Spinal cord (tissue), 10 donors: Measurements from ENCODE around the gene VPS37B. TPM values are rescaled to one million over a fixed set of nuclear protein-coding genes. Genes with fewer than 3 reads are reported as not detected.
A peak's percentile ranks its signal among the peaks of the same experiment; 100 is the strongest.

Experiments used
- DNase-seq, 6 donors: peaks; one replicate each; pipeline versions ENCODE4 v3.0.0 to v3.0.0-alpha.2; 2013 to 2015; ENCODE audit warnings: low spot score in 6 of 6, low read depth in 4 of 6
- H3K27ac ChIP-seq: one replicate; pipeline ENCODE4 v1.5.1; 2013; ENCODE audit warnings: low read depth, low read length, control low read depth
- H3K27me3 ChIP-seq: one replicate; pipeline ENCODE4 v1.6.1; 2013; ENCODE audit warnings: low read length; ENCODE audit not compliant: control insufficient read depth, insufficient read depth
- H3K36me3 ChIP-seq: one replicate; pipeline ENCODE4 v1.6.1; 2013; ENCODE audit warnings: low read length; ENCODE audit not compliant: control insufficient read depth, insufficient read depth
- H3K4me1 ChIP-seq: one replicate; pipeline ENCODE4 v1.6.1; 2013; ENCODE audit warnings: low read length; ENCODE audit not compliant: control insufficient read depth, insufficient read depth
- H3K4me3 ChIP-seq: one replicate; pipeline ENCODE4 v1.5.1; 2013; ENCODE audit warnings: low read depth, low read length, control low read depth
- H3K9me3 ChIP-seq: one replicate; pipeline ENCODE4 v1.6.1; 2013; ENCODE audit warnings: low read length; ENCODE audit not compliant: control insufficient read depth, insufficient read depth
- WGBS: methylation state at CpG from one replicate; pipeline ENCODE4 v1.1.5; 2013; ENCODE audit warnings: missing lambda C conversion rate; ENCODE audit not compliant: insufficient coverage; 5-methylcytosine and 5-hydroxymethylcytosine counted together
- polyA plus RNA-seq, 2 donors: library from polyadenylated mRNA; unstranded; fragments of 120-200 nt; gene quantifications; one replicate each; pipeline ENCODE4 v1.2.1, GENCODE V29; 2013; ENCODE audit not compliant: insufficient read length in 2 of 2
- total RNA-seq, 2 donors: library from RNA; depleted of rRNA in 1 of 2; stranded (reverse); fragments of 120-200 nt in 1 of 2; fragments of >200 nt in 1 of 2; gene quantifications; one replicate each; pipeline versions ENCODE4 v1.2.3 to v1.2.4, GENCODE V29; 2013 to 2014
- donor health status: healthy.

The VPS37B gene
- total and polyA plus RNA-seq, 4 donors, result 13.7 to 43.2 (median 32.0) TPM

DNA sequence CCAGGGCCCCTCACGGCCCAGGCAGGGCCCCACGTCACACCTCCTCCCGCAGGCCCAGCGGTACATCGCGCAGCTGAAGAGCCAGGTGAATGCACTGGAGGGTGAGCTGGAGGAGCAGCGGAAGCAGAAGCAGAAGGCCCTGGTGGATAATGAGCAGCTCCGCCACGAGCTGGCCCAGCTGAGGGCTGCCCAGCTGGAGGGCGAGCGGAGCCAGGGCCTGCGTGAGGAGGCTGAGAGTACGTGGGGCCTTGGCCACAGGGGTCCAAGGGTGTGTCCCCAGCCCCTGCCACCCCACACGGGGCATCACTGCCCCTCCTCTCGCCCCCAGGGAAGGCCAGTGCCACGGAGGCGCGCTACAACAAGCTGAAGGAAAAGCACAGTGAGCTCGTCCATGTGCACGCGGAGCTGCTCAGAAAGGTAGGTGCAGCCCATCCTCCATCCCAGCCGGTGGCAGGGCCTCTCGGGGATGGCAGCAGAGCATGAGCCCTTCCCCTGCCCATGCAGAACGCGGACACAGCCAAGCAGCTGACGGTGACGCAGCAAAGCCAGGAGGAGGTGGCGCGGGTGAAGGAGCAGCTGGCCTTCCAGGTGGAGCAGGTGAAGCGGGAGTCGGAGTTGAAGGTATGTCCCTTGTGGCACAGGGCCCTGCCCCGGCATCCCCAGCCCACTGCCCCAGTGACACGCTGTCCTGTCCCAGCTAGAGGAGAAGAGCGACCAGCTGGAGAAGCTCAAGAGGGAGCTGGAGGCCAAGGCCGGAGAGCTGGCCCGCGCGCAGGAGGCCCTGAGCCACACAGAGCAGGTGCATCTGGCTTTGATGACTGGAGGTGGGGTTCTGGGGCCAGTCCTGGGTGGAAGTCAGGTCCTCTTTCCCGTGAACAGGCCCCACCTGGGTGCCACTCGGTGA, 39.7 kb downstream of the VPS37B start:
- DNase-seq, result no peak
- Histone ChIP-seq H3K9me3 (no peaks in the 10 kb centered on the region), H3K4me1 (peaks cover 40% of the 10 kb centered on the region), H3K4me3 (no peak overlapping the region), H3K36me3 (peaks cover 89% of the 10 kb centered on the region), H3K27ac (no peak overlapping the region), H3K27me3 (no peaks in the 10 kb centered on the region)
- WGBS, result 89% methylated on average over 38 of the region's 40 CpGs

DNA sequence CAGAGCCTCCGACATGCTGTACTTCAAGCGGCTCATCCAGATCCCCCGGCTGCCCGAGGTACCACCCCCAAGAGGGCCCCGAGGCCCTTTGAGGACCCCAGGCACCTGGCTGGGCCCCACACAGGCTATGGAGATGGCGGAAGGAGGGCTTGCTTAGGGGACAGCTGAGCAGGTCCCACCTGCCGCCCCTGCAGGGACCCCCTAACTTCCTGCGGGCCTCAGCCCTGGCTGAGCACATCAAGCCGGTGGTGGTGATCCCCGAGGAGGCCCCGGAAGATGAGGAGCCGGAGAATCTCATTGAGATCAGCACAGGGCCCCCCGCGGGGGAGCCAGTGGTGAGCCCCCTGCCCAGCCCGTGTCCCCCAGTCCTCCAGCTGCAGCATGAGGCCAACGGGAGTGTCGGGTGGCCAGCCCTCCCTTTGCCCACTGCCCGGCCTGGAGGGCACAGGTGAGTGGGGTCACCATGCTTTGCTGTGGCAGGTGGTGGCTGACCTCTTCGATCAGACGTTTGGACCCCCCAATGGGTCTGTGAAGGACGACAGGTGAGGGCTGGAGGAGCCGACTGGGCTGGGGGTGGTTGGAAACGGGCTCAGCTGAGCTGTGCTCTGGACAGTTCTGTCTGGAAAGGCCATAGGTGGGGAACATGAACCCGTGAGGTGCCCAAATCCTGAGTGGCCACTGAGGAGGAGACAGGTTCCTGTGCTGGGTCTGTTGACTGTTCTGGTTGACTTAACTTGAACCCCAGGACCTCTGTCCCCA, 40.7 kb downstream of the VPS37B start:
- H3K4me3 ChIP-seq, result no peak overlapping the region
- 92% methylated on average over 24 of the region's 24 CpGs for WGBS
- no peak for DNase-seq
- peaks cover 36% of the 10 kb centered on the region for H3K4me1 ChIP-seq
- H3K27me3 ChIP-seq, result no peaks in the 10 kb centered on the region
- H3K9me3 ChIP-seq, result no peaks in the 10 kb centered on the region
- peaks cover 86% of the 10 kb centered on the region for H3K36me3 ChIP-seq
- no peak overlapping the region for H3K27ac ChIP-seq

GRCh38 chr12:122854554-122854953, 41.4 kb downstream of the VPS37B start:
- Histone ChIP-seq H3K4me3 (no peak overlapping the region), H3K4me1 (peaks cover 38% of the 10 kb centered on the region), H3K36me3 (peaks cover 84% of the 10 kb centered on the region), H3K27ac (no peak overlapping the region), H3K9me3 (no peaks in the 10 kb centered on the region), H3K27me3 (no peaks in the 10 kb centered on the region)
- 88% methylated on average over 13 of the region's 17 CpGs for WGBS
- no peak for DNase-seq

DNA sequence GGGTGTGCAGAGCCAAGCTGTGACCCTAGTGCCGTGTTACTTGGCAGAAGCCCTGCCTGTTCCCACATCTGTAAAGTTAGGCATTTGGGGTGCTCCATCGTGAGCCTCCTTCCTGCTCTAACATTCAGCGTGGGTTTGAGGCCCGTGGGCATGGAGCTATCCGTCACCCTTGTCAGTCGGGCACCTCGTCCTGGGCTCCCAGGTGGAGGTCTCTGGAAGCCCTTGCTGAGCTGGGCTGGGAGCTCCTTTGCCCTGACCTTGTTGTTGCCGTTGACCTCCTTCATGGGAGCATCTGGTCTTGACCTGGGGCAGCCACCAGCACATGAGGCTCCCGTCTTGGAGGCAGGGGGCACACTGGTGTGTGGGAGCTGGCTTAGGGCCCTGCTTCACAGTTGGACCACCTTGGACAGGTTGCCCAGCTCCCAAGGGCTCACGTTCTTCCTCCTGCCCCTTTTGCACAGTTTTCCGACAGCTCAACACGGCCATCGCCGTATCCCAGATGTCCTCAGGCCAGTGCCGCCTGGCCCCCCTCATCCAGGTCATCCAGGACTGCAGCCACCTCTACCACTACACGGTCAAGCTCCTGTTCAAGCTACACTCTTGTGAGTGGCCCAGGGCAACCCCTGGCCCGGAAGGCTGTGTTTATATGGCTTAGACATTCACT, 42.2 kb downstream of the VPS37B start:
- no peak overlapping the region for H3K27ac ChIP-seq
- 87% methylated on average over 16 of the region's 17 CpGs for WGBS
- no peak for DNase-seq
- H3K9me3 ChIP-seq, result no peaks in the 10 kb centered on the region
- peaks cover 46% of the 10 kb centered on the region for H3K4me1 ChIP-seq
- peaks cover 84% of the 10 kb centered on the region for H3K36me3 ChIP-seq
- no peaks in the 10 kb centered on the region for H3K27me3 ChIP-seq
- H3K4me3 ChIP-seq, result no peak overlapping the region

DNA sequence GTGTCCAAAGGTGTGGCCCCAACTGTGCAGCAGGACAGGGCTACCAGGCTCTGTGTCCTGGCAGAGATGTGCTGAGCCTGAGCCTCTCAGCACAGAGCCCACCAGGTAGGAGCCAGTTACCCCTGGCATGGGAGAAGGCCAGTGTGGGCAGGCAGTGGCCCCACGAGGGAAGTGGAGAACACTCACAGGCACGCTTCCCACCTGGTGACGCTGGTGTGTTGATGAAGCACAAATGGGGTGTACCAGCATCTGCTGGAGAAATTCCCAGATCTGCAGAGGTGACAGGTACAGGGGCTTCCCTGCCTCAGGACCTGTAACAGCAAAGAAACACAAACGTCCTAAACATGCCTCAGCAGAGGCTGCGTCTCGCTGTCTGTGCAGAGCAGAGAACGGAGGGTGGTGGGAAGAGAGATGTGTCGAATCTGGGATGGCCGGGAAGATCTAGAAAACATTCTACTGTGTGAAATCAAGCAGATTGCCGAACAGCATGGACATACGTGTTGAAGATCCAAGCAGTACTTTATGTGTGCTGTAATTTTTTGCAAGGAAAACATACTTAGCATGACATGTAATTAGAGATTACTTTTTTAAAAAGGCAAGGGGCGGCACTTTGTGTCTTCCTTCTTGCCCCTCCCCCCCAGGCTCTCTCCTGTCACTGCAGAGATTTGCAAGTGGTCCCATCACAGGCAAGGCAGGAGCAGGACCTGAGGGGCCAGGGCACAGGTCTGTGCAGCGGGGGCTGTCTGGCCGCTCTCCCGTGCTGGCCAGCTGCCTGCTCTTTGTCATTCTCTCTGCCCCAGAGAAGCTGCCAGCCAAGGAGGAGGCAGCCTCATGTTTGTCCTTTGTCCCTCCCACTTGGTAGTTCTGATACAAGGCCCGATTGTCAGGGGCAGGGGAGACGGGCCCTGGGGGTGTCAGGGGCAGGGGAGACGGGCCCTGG, 43.3 kb downstream of the VPS37B start:
- Histone ChIP-seq H3K27ac (no peak overlapping the region), H3K4me1 (peaks cover 57% of the 10 kb centered on the region), H3K9me3 (no peaks in the 10 kb centered on the region), H3K4me3 (no peak overlapping the region), H3K27me3 (no peaks in the 10 kb centered on the region), H3K36me3 (peaks cover 85% of the 10 kb centered on the region)
- peak in 2 of 6 donors; percentile 74 to 92 for DNase-seq
- WGBS, result 52% methylated on average over 12 of the region's 18 CpGs

GRCh38 chr12:122851820-122852219, 44.1 kb downstream of the VPS37B start:
- no peak overlapping the region for H3K4me3 ChIP-seq
- H3K27me3 ChIP-seq, result no peaks in the 10 kb centered on the region
- no peak overlapping the region for H3K27ac ChIP-seq
- peaks cover 65% of the 10 kb centered on the region for H3K4me1 ChIP-seq
- no peak for DNase-seq
- 94% methylated on average over 5 of the region's 5 CpGs for WGBS
- no peaks in the 10 kb centered on the region for H3K9me3 ChIP-seq
- H3K36me3 ChIP-seq, result peaks cover 87% of the 10 kb centered on the region

- H3K27me3 ChIP-seq, result no peaks in the 10 kb centered on the region
- H3K36me3 ChIP-seq, result peaks cover 87% of the 10 kb centered on the region
- 92% methylated on average over 7 of the region's 27 CpGs for WGBS
- no peak overlapping the region for H3K27ac ChIP-seq
- DNase-seq, result no peak
- H3K9me3 ChIP-seq, result no peaks in the 10 kb centered on the region
- H3K4me1 ChIP-seq, result peaks cover 75% of the 10 kb centered on the region
- H3K4me3 ChIP-seq, result no peak overlapping the region
These were observed 45.1 kb downstream of the VPS37B start for GRCh38 chr12:122850695-122851350.

DNA sequence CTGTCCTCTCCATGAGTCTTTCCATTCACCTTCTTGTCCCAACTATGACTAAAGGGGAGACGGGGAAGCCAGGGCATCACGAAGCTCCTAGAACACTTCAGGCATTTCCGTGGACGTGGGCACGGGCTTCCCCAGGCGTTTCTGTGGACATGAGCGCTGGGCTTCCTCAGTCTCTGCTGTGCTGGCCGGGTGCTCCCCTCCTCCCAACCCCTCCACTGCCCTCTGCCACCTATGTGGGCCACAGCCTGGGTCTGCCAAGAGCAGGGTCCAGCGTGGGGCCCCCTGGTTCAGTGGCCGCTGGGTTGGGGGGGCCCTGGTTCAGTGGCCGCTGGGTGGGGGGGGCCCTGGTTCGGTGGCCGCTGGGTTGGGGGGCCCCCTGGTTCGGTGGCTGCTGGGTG, 45.9 kb downstream of the VPS37B start:
- DNase-seq, result no peak
- Histone ChIP-seq H3K27ac (no peak overlapping the region), H3K9me3 (no peaks in the 10 kb centered on the region), H3K4me3 (no peak overlapping the region), H3K36me3 (peaks cover 86% of the 10 kb centered on the region), H3K4me1 (peaks cover 83% of the 10 kb centered on the region), H3K27me3 (no peaks in the 10 kb centered on the region)
- WGBS, result 99% methylated on average over 8 of the region's 14 CpGs
